ENCODE data around the gene GALT. TPM values are rescaled to one million over a fixed set of nuclear protein-coding genes. Genes with fewer than 3 reads are reported as not detected.

GALT gene
- total and polyA plus RNA-seq, 2 of the 13 experiments (the other 11 are each of a cell fraction or from before 2014, with no cell fraction given): 40.4 to 46.3 TPM

GRCh38 chr9:34651876-34652601 is 5.6 kb downstream of the GALT start, which contains the start of gene IL11RA (continued):
- TF ChIP-seq ZNF234 (CRISPR knock-in tag; conservative IDR thresholded peaks at IDR 0.05) (no peak), ATF2 (CRISPR knock-in tag; IDR thresholded peaks at IDR 0.05) (no peak), MIER3 (CRISPR knock-in tag; IDR thresholded peaks at IDR 0.05; ENCODE audit: borderline replicate concordance) (no peak), SNAPC2 (CRISPR knock-in tag; IDR thresholded peaks at IDR 0.05) (0 out of 2 replicates have a peak, but pooled peaks have one; percentile 37), PRMT3 (CRISPR knock-in tag; IDR thresholded peaks at IDR 0.05; ENCODE audit: borderline replicate concordance, low read depth) (no peak), PTBP1 (IDR thresholded peaks at IDR 0.05; ENCODE audit: low read depth, low read length, poor library complexity, severe bottlenecking) (no peak), CSRNP2 (CRISPR knock-in tag; conservative IDR thresholded peaks at IDR 0.05; ENCODE audit: low read depth) (no peak), NFYC (CRISPR knock-in tag; IDR thresholded peaks at IDR 0.05) (peak; percentile 90), MTA1 (CRISPR knock-in tag; IDR thresholded peaks at IDR 0.05; ENCODE audit: borderline replicate concordance) (peak; percentile 73; the same call in 1 of the 2 replicates), CHD2 (IDR thresholded peaks at IDR 0.05; ENCODE audit: low read depth, low read length) (no peak), UBTF (CRISPR knock-in tag; IDR thresholded peaks at IDR 0.05) (peak; percentile 44; the same call in 1 of the 2 replicates), TCF7L2 (IDR thresholded peaks at IDR 0.05; ENCODE audit: low read depth, low read length) (no peak), ZNF790 (CRISPR knock-in tag; IDR thresholded peaks at IDR 0.05; ENCODE audit: borderline replicate concordance) (no peak), ELK4 (CRISPR knock-in tag; IDR thresholded peaks at IDR 0.05; ENCODE audit: borderline replicate concordance) (no peak), THAP7 (CRISPR knock-in tag; IDR thresholded peaks at IDR 0.05) (0 out of 2 replicates have a peak, but pooled peaks have one; percentile 24), TCF12 (IDR thresholded peaks at IDR 0.05) (no peak), TCF12 (CRISPR knock-in tag; IDR thresholded peaks at IDR 0.05) (peak; percentile 74; the same call in 1 of the 2 replicates), PREB (CRISPR knock-in tag; IDR thresholded peaks at IDR 0.05) (no peak), MTF2 (CRISPR knock-in tag; IDR thresholded peaks at IDR 0.05; ENCODE audit: borderline replicate concordance) (no peak), TGIF2 (CRISPR knock-in tag; IDR thresholded peaks at IDR 0.05) (peak; percentile 77; the same call in 1 of the 2 replicates), JARID2 (CRISPR knock-in tag; IDR thresholded peaks at IDR 0.05; ENCODE audit: insufficient replicate concordance) (no peak)

Measured in HepG2 (cell line).